Caco-2 (cell line): ENCODE results near the gene IGSF8. TPM values are rescaled to one million over a fixed set of nuclear protein-coding genes. Genes with fewer than 3 reads are reported as not detected.

ENCODE experiments used
- BruUV-seq: library from RNA; stranded (reverse); fragments of 400-500 nt; replicated peaks from 2 replicates; lab custom pipeline; 2021; lab: Mats Ljungman, UMichigan
- CTCF ChIA-PET: fragments of 300-600 bp; sonication (Branson Sonifier 250); formaldehyde crosslinking; loops from one replicate; lab custom pipeline; 2022; ENCODE audit warnings: antibody characterized with exemption; lab: Charles Lee
- POLR2A ChIA-PET: fragments of 300-600 bp; sonication (Branson Sonifier 250); formaldehyde crosslinking; loops from one replicate; lab custom pipeline; 2022; ENCODE audit warnings: antibody characterized with exemption; lab: Charles Lee
- DNase-seq, 2 experiments: peaks; one replicate each; pipeline versions ENCODE4 v3.0.0 to v3.0.0-alpha.2; 2020 to 2022
- H3K27me3 ChIP-seq: replicated peaks from 2 replicates; pipeline ENCODE4 v1.6.0; 2011; ENCODE audit warnings: low read length; ENCODE audit not compliant: control insufficient read depth, insufficient read depth
- H3K36me3 ChIP-seq: 2 replicates; pipeline ENCODE4 v1.5.1; 2011; ENCODE audit warnings: low read length; ENCODE audit not compliant: control insufficient read depth, insufficient read depth
- H3K4me1 ChIP-seq: fragments of 250-450 bp; sonication (Bioruptor Pico); 2 replicates; pipeline ENCODE4 v1.5.1; 2020; ENCODE audit warnings: mild to moderate bottlenecking
- H3K4me3 ChIP-seq: 2 replicates; pipeline ENCODE4 v1.5.1; 2011; ENCODE audit warnings: low read depth, mild to moderate bottlenecking, control low read depth, low read length
- H3K9me3 ChIP-seq: fragments of 250-450 bp; sonication (Bioruptor Pico); 2 replicates; pipeline ENCODE4 v1.5.1; 2020; ENCODE audit warnings: mild to moderate bottlenecking, moderate library complexity
- H3K27ac Mint-ChIP-seq: one replicate; pipeline ENCODE4 v1.8.0; 2022; ENCODE audit warnings: mixed read lengths; ENCODE audit not compliant: unreplicated experiment
- H3K27me3 Mint-ChIP-seq: one replicate; pipeline ENCODE4 v1.8.0; 2022; ENCODE audit warnings: mixed read lengths; ENCODE audit not compliant: insufficient read depth, unreplicated experiment
- H3K36me3 Mint-ChIP-seq: one replicate; pipeline ENCODE4 v1.8.0; 2022; ENCODE audit warnings: mild to moderate bottlenecking, mixed read lengths; ENCODE audit not compliant: insufficient read depth, unreplicated experiment
- H3K4me1 Mint-ChIP-seq: one replicate; pipeline ENCODE4 v1.8.0; 2022; ENCODE audit warnings: low read depth, mixed read lengths; ENCODE audit not compliant: unreplicated experiment
- H3K4me3 Mint-ChIP-seq: one replicate; pipeline ENCODE4 v1.8.0; 2022; ENCODE audit warnings: mild to moderate bottlenecking, moderate library complexity, mixed read lengths; ENCODE audit not compliant: unreplicated experiment
- H3K9me3 Mint-ChIP-seq: one replicate; pipeline ENCODE4 v1.8.0; 2022; ENCODE audit warnings: mixed read lengths; ENCODE audit not compliant: unreplicated experiment
- intact Hi-C: fragments of 100-400 bp; cut with micrococcal nuclease; formaldehyde crosslinking; loops from one replicate; pipeline ENCODE4 v1.10.0; 2022; ENCODE audit not compliant: unreplicated experiment
- total RNA-seq: library from RNA; stranded (reverse); gene quantifications from 2 replicates; pipeline ENCODE4 v1.2.3, GENCODE V29; 2022
- TF ChIP-seq, protein P1 (sequence below), 2 experiments: fragments of 200-600 bp in 1 of 2; IDR thresholded peaks; 1 replicate in 1 of 2; 2 replicates in 1 of 2; pipeline versions ENCODE4 v1.5.1 to v1.8.0; 2011 to 2022; ENCODE audit warnings: antibody characterized with exemption in 1 of 2, control low read depth in 1 of 2, inconsistent platforms in 1 of 2, low read depth in 1 of 2, low read length in 1 of 2, mild to moderate bottlenecking in 1 of 2, moderate library complexity in 1 of 2; ENCODE audit not compliant: insufficient read depth in 1 of 2, severe bottlenecking in 1 of 2, unreplicated experiment in 1 of 2

IGSF8 gene
- total RNA-seq, 1 experiment from 2014 or later, result 15.4 TPM

DNA sequence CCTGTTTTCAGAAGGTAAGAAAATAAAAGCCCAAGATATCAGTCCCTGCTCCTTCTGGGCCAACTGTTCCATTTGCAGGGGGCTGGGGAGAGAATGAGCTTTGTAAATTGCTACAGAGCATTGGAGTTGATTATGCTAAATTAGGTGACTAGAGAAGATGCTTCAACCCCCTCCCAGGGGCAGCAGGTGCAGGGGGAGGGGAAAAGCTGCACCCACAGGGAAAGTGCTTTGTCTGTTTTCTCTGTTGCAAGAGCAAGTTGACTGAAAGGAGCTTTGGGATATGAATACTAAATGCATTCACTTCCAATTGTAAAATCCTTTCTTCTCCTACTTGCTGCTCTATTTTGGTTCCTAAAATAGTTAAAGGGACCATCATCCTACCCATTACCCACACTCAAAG, 50.1 kb downstream of the IGSF8 start:
- DNase-seq, result no peak
- intact Hi-C loops, result no loop called here

DNA sequence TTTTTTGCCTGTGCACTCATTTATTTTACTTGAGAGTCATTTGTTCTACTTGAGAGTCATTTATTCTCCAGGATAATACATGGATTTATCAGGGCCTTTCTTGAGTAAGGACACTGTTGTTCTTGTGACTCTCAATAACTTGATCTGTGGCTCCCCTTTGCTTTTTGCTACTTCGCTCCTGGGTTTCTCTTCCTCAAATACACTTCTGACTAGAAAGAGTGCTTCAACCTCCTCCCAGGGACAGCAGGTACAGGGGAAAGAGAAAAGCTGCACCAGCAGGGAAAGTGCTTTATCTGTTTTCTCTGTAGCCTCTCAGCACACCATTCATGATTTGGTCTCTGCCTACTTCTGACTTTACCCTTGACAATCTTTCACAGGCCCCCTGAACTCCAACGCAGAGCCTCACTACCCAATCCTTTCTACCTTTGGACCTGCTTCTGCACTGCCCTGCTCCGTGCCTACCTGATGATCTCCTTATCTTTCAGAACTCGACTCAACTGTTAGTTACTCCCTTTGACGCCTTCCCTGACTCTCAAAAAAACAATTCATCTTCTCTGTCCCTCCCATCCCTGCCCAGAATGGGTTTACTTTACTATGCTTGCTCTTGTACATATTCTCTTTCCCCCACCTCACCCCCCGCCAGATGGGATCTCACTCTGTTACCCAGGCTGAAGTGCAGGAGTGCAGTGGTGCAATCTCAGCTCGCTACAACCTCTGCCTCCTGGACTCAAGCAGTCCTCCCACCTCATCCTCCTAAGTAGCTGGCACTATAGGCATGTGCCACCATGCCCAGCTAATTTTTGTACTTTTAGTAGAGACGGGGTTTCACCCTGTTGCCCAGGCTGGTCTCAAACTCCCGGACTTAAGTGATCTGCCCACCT, 51.1 kb downstream of the IGSF8 start:
- H3K36me3 ChIP-seq, result no peaks in the 10 kb centered on the region
- TF ChIP-seq, protein P1, sequence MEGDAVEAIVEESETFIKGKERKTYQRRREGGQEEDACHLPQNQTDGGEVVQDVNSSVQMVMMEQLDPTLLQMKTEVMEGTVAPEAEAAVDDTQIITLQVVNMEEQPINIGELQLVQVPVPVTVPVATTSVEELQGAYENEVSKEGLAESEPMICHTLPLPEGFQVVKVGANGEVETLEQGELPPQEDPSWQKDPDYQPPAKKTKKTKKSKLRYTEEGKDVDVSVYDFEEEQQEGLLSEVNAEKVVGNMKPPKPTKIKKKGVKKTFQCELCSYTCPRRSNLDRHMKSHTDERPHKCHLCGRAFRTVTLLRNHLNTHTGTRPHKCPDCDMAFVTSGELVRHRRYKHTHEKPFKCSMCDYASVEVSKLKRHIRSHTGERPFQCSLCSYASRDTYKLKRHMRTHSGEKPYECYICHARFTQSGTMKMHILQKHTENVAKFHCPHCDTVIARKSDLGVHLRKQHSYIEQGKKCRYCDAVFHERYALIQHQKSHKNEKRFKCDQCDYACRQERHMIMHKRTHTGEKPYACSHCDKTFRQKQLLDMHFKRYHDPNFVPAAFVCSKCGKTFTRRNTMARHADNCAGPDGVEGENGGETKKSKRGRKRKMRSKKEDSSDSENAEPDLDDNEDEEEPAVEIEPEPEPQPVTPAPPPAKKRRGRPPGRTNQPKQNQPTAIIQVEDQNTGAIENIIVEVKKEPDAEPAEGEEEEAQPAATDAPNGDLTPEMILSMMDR (IDR thresholded peaks at IDR 0.05; ENCODE audit: insufficient read depth in 1 of 2, low read depth in 1 of 2, low read length in 1 of 2, severe bottlenecking in 1 of 2, unreplicated experiment in 1 of 2), result no peak
- intact Hi-C loops, result loop anchor here (2.0 kb wide), 1 partner anchor 23 kb away; the partner anchor contains the start of gene KCNJ10
- H3K4me3 ChIP-seq, result no peak overlapping the region
- no peak overlapping the region for H3K27ac Mint-ChIP-seq
- H3K9me3 ChIP-seq, result no peaks in the 10 kb centered on the region
- no TSS peak for BruUV-seq
- H3K4me3 Mint-ChIP-seq, result no peak overlapping the region
- ChIA-PET POLR2A (no interaction called here), CTCF (interaction anchor here (1.1 to 2.5 kb wide), 4 partner anchors 23 to 31 kb away, joined by 3 to 16 read pairs (median 4); partner anchors contain the start of gene KCNJ10)
- peaks cover 21% of the 10 kb centered on the region for H3K27me3 Mint-ChIP-seq
- H3K36me3 Mint-ChIP-seq, result no peaks in the 10 kb centered on the region
- DNase-seq, result no peak
- no peaks in the 10 kb centered on the region for H3K9me3 Mint-ChIP-seq
- no peaks in the 10 kb centered on the region for H3K27me3 ChIP-seq
- peaks cover 18% of the 10 kb centered on the region for H3K4me1 Mint-ChIP-seq
- no peaks in the 10 kb centered on the region for H3K4me1 ChIP-seq

More for the DNA sequence above, 50.1 kb downstream of the IGSF8 start:
- CTCF ChIA-PET, result interaction anchor here (1.0 to 1.3 kb wide), 2 partner anchors 30 to 37 kb away, joined by 3 to 4 read pairs; no protein-coding TSS in a partner anchor
- TF ChIP-seq, protein P1 (IDR thresholded peaks at IDR 0.05; ENCODE audit: insufficient read depth in 1 of 2, low read depth in 1 of 2, low read length in 1 of 2, severe bottlenecking in 1 of 2, unreplicated experiment in 1 of 2), result no peak
- Mint-ChIP-seq H3K4me1 (peaks cover 18% of the 10 kb centered on the region), H3K27me3 (peaks cover 19% of the 10 kb centered on the region), H3K9me3 (no peaks in the 10 kb centered on the region), H3K27ac (no peak overlapping the region), H3K4me3 (no peak overlapping the region), H3K36me3 (no peaks in the 10 kb centered on the region)
- Histone ChIP-seq H3K27me3 (no peaks in the 10 kb centered on the region), H3K4me1 (no peaks in the 10 kb centered on the region), H3K4me3 (no peak overlapping the region), H3K36me3 (no peaks in the 10 kb centered on the region), H3K9me3 (no peaks in the 10 kb centered on the region)
- no TSS peak for BruUV-seq
- POLR2A ChIA-PET, result no interaction called here

DNA sequence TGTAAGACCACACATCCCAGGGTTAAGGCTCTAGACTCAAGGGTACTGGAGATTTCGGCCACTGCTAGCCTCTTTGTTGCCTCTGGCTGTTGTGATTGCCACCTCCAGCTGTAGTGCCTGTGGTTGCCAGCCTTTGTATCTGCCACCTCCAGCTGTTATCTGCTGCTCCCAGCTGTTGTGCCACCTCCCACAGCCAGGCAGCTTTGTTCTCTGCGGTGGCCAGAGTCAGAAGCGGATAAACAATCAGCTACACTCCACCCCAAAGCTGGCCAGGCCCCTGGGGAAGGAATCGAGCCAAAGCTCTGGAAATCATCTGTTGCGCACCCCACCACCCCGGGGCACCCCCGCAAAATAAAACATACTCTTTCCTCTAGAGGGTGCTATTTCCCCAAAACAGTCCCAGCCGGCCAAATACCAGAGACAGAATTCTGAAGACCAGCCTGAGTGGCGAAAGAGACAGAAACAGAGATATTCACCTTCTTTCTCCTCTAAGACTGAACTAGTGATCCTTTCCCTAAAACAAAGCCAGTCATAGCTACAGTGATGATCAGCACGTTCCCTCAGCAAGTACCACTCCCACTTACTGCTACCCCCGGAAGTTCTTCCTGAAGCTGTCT, 51.8 kb downstream of the IGSF8 start:
- H3K27ac Mint-ChIP-seq, result no peak overlapping the region
- H3K9me3 Mint-ChIP-seq, result no peaks in the 10 kb centered on the region
- CTCF ChIA-PET, result interaction anchor here (0.6 to 2.5 kb wide), 7 partner anchors 11 to 205 kb away, joined by 3 to 16 read pairs (median 3); partner anchors contain the start of gene KCNJ10
- TF ChIP-seq, protein P1 (IDR thresholded peaks at IDR 0.05; ENCODE audit: insufficient read depth in 1 of 2, low read depth in 1 of 2, low read length in 1 of 2, severe bottlenecking in 1 of 2, unreplicated experiment in 1 of 2), result peak; percentile 57 to 62
- no peak overlapping the region for H3K4me3 ChIP-seq
- DNase-seq, result peak in 1 of 2 experiments; percentile 52
- H3K36me3 Mint-ChIP-seq, result no peaks in the 10 kb centered on the region
- intact Hi-C loops, result loop anchor here (1.0 to 2.0 kb wide), 2 partner anchors 24 to 32 kb away; partner anchors contain the start of gene KCNJ10
- no peaks in the 10 kb centered on the region for H3K36me3 ChIP-seq
- peaks cover 18% of the 10 kb centered on the region for H3K4me1 Mint-ChIP-seq
- H3K27me3 Mint-ChIP-seq, result peaks cover 16% of the 10 kb centered on the region
- H3K27me3 ChIP-seq, result no peaks in the 10 kb centered on the region
- no TSS peak for BruUV-seq
- H3K4me1 ChIP-seq, result no peaks in the 10 kb centered on the region
- POLR2A ChIA-PET, result no interaction called here
- no peaks in the 10 kb centered on the region for H3K9me3 ChIP-seq
- H3K4me3 Mint-ChIP-seq, result no peak overlapping the region
